Subcutaneous abdominal adipose tissue (tissue), 5 donors: ENCODE data around the gene ST7L.

ENCODE experiments used
- H3K27ac ChIP-seq: one replicate; pipeline ENCODE4 v1.7.0; 2013; ENCODE audit warnings: low read depth, mild to moderate bottlenecking, inconsistent platforms, low read length, moderate library complexity
- H3K27me3 ChIP-seq, 5 donors: one replicate each; pipeline ENCODE4 v1.7.0; 2013; ENCODE audit warnings: low read length in 5 of 5, inconsistent platforms in 1 of 5; ENCODE audit not compliant: control insufficient read depth in 5 of 5, insufficient read depth in 4 of 5
- H3K36me3 ChIP-seq, 5 donors: one replicate each; pipeline ENCODE4 v1.7.0; 2013; ENCODE audit warnings: low read length in 5 of 5; ENCODE audit not compliant: control insufficient read depth in 5 of 5, insufficient read depth in 5 of 5
- H3K4me1 ChIP-seq, 5 donors: one replicate each; pipeline ENCODE4 v1.7.0; 2013; ENCODE audit warnings: low read length in 5 of 5, mild to moderate bottlenecking in 3 of 5, moderate library complexity in 1 of 5; ENCODE audit not compliant: control insufficient read depth in 5 of 5, insufficient read depth in 5 of 5
- H3K4me3 ChIP-seq, 5 donors: one replicate each; pipeline ENCODE4 v1.7.0; 2013; ENCODE audit warnings: low read length in 5 of 5, low read depth in 1 of 5
- H3K9ac ChIP-seq, 5 donors: one replicate each; pipeline ENCODE4 v1.7.0; 2013; ENCODE audit warnings: low read length in 5 of 5, mild to moderate bottlenecking in 4 of 5, moderate library complexity in 3 of 5
- H3K9me3 ChIP-seq, 5 donors: one replicate each; pipeline ENCODE4 v1.7.0; 2013; ENCODE audit warnings: low read length in 5 of 5; ENCODE audit not compliant: control insufficient read depth in 5 of 5
- donor health status: healthy.
- donor health status: healthy.
- donor health status: healthy.
- donor health status: healthy.
- donor health status: healthy.

The ST7L gene

GRCh38 chr1:112511897-112512296 lies 107.0 kb downstream of the ST7L start:
- no peaks in the 10 kb centered on the region for H3K36me3 ChIP-seq
- H3K4me3 ChIP-seq, result no peak overlapping the region
- H3K27me3 ChIP-seq, result peaks cover 0 to 23% (median 20%) of the 10 kb centered on the region in 5 donors
- no peak overlapping the region for H3K9ac ChIP-seq
- peaks cover 0 to 22% (median 18%) of the 10 kb centered on the region in 5 donors for H3K4me1 ChIP-seq
- no peak overlapping the region for H3K27ac ChIP-seq
- no peaks in the 10 kb centered on the region for H3K9me3 ChIP-seq

- H3K4me3 ChIP-seq, result no peak overlapping the region
- H3K4me1 ChIP-seq, result peaks cover 0 to 22% (median 18%) of the 10 kb centered on the region in 5 donors
- H3K27ac ChIP-seq, result no peak overlapping the region
- H3K36me3 ChIP-seq, result no peaks in the 10 kb centered on the region
- H3K9ac ChIP-seq, result no peak overlapping the region
- no peaks in the 10 kb centered on the region for H3K9me3 ChIP-seq
- peaks cover 0 to 30% (median 20%) of the 10 kb centered on the region in 5 donors for H3K27me3 ChIP-seq
Measured at GRCh38 chr1:112510340-112510739, 108.6 kb downstream of the ST7L start.

- no peaks in the 10 kb centered on the region for H3K9me3 ChIP-seq
- peaks cover 0 to 22% (median 18%) of the 10 kb centered on the region in 5 donors for H3K4me1 ChIP-seq
- H3K27me3 ChIP-seq, result peaks cover 0 to 32% (median 20%) of the 10 kb centered on the region in 5 donors
- H3K27ac ChIP-seq, result no peak overlapping the region
- H3K9ac ChIP-seq, result peak overlapping the region in 1 of 5 donors; percentile 31
- no peaks in the 10 kb centered on the region for H3K36me3 ChIP-seq
- H3K4me3 ChIP-seq, result peak overlapping the region in 1 of 5 donors; percentile 68
Measured at GRCh38 chr1:112509660-112510178, 109.2 kb downstream of the ST7L start.

GRCh38 chr1:112509005-112509659 lies 109.8 kb downstream of the ST7L start:
- H3K9me3 ChIP-seq, result no peaks in the 10 kb centered on the region
- H3K27me3 ChIP-seq, result peaks cover 0 to 36% (median 20%) of the 10 kb centered on the region in 5 donors
- no peaks in the 10 kb centered on the region for H3K36me3 ChIP-seq
- peak overlapping the region in 4 of 5 donors; percentile 67 to 74 (median 69) for H3K4me3 ChIP-seq
- no peak overlapping the region for H3K27ac ChIP-seq
- H3K4me1 ChIP-seq, result peaks cover 0 to 22% (median 18%) of the 10 kb centered on the region in 5 donors
- peak overlapping the region in 2 of 5 donors; percentile 31 to 58 for H3K9ac ChIP-seq

GRCh38 chr1:112508278-112509004 lies 110.5 kb downstream of the ST7L start, which contains the start of gene WNT2B:
WNT2B (plus strand) TSS chr1:112508965; CDS start chr1:112509263, 298 bp downstream.
- Histone ChIP-seq H3K4me3 (peak within 1 kb of the TSS; percentile 67 to 77 (median 70)), H3K4me1 (peaks cover under 1 to 22% (median 18%) of the 10 kb centered on the region in 5 donors), H3K9me3 (no peaks in the 10 kb centered on the region), H3K36me3 (no peaks in the 10 kb centered on the region), H3K9ac (peak within 1 kb of the TSS in 3 of 5 donors; percentile 31 to 58 (median 46)), H3K27me3 (peaks cover 0 to 40% (median 20%) of the 10 kb centered on the region in 5 donors), H3K27ac (no peak within 1 kb of the TSS)

- Histone ChIP-seq H3K4me1 (peaks cover 2 to 22% (median 18%) of the 10 kb centered on the region in 5 donors), H3K9me3 (no peaks in the 10 kb centered on the region), H3K9ac (peak overlapping the region in 2 of 5 donors; percentile 26 to 46), H3K27me3 (peaks cover 0 to 43% (median 21%) of the 10 kb centered on the region in 5 donors), H3K27ac (no peak overlapping the region), H3K36me3 (no peaks in the 10 kb centered on the region), H3K4me3 (peak overlapping the region in 4 of 5 donors; percentile 67 to 74 (median 69))
Measured at GRCh38 chr1:112507921-112508277, 111.0 kb downstream of the ST7L start.

GRCh38 chr1:112507336-112507735 lies 111.6 kb downstream of the ST7L start:
- peaks cover 2 to 27% (median 22%) of the 10 kb centered on the region in 5 donors for H3K4me1 ChIP-seq
- peaks cover 0 to 46% (median 24%) of the 10 kb centered on the region in 5 donors for H3K27me3 ChIP-seq
- peak overlapping the region in 1 of 5 donors; percentile 68 for H3K4me3 ChIP-seq
- H3K27ac ChIP-seq, result no peak overlapping the region
- H3K9me3 ChIP-seq, result no peaks in the 10 kb centered on the region
- H3K9ac ChIP-seq, result no peak overlapping the region
- no peaks in the 10 kb centered on the region for H3K36me3 ChIP-seq

GRCh38 chr1:112506731-112507130 lies 112.2 kb downstream of the ST7L start:
- Histone ChIP-seq H3K27me3 (peaks cover 0 to 42% (median 24%) of the 10 kb centered on the region in 5 donors), H3K27ac (no peak overlapping the region), H3K4me1 (peaks cover 2 to 34% (median 28%) of the 10 kb centered on the region in 5 donors), H3K9me3 (no peaks in the 10 kb centered on the region), H3K4me3 (no peak overlapping the region), H3K36me3 (no peaks in the 10 kb centered on the region), H3K9ac (no peak overlapping the region)

GRCh38 chr1:112506306-112506705 lies 112.6 kb downstream of the ST7L start:
- no peak overlapping the region for H3K9ac ChIP-seq
- peaks cover 0 to 42% (median 24%) of the 10 kb centered on the region in 5 donors for H3K27me3 ChIP-seq
- no peaks in the 10 kb centered on the region for H3K9me3 ChIP-seq
- H3K4me3 ChIP-seq, result no peak overlapping the region
- no peaks in the 10 kb centered on the region for H3K36me3 ChIP-seq
- peaks cover 2 to 37% (median 30%) of the 10 kb centered on the region in 5 donors for H3K4me1 ChIP-seq
- no peak overlapping the region for H3K27ac ChIP-seq
